ENCODE measurements around the gene MRFAP1L1. TPM values are rescaled to one million over a fixed set of nuclear protein-coding genes. Genes with fewer than 3 reads are reported as not detected.

Gene MRFAP1L1
- polyA plus RNA-seq, 3 donors, result 7.6 to 19.1 (median 13.8) TPM

GRCh38 chr4:6659897-6660296 is 49.8 kb downstream of the MRFAP1L1 start:
- Histone ChIP-seq H3K79me2 (ENCODE audit: insufficient read depth, low read length) (no peaks in the 10 kb centered on the region), H3K4me1 (ENCODE audit: control insufficient read depth in 1 of 2, insufficient read depth in 2 of 2, low read length in 2 of 2) (peaks cover 9 to 19% of the 10 kb centered on the region in 2 donors), H3K4me3 (replicated peaks in 1 of 3; ENCODE audit: low read depth in 2 of 3, low read length in 3 of 3) (no peak overlapping the region), H3K9ac (ENCODE audit: insufficient read depth, low read length, poor library complexity, severe bottlenecking) (no peak overlapping the region), H3K27me3 (ENCODE audit: control insufficient read depth in 2 of 2, insufficient read depth in 2 of 2, low read length in 2 of 2) (peaks cover 44 to 78% of the 10 kb centered on the region in 2 donors), H2AFZ (ENCODE audit: insufficient read depth, low read depth, low read length, poor library complexity, severe bottlenecking) (no peak overlapping the region), H3K27ac (ENCODE audit: low read depth in 1 of 2, low read length in 2 of 2) (no peak overlapping the region), H3K36me3 (replicated peaks in 1 of 2; ENCODE audit: control insufficient read depth in 1 of 2, insufficient read depth in 2 of 2, low read length in 2 of 2) (no peaks in the 10 kb centered on the region), H3K4me2 (replicated peaks; ENCODE audit: extremely low read depth, low read length, poor library complexity, severe bottlenecking) (no peak overlapping the region), H3K9me3 (replicated peaks in 1 of 2; ENCODE audit: control insufficient read depth in 1 of 2, insufficient read depth in 1 of 2, low read length in 2 of 2) (peaks cover 0 to 2% of the 10 kb centered on the region in 2 donors), H4K20me1 (ENCODE audit: insufficient read depth, low read length) (no peaks in the 10 kb centered on the region)
- no peak for DNase-seq
- 100% methylated on average over 1 of the region's 2 CpGs for WGBS (ENCODE audit: insufficient coverage)
- Mint-ChIP-seq H3K27ac (no peak overlapping the region), H3K4me3 (peak overlapping the region in 1 of 2 donors; percentile 79), H3K9me3 (peaks cover 0 to 12% (median 2%) of the 10 kb centered on the region in 7 donors), H3K4me1 (peaks cover 12% of the 10 kb centered on the region), H3K27me3 (ENCODE audit: low read depth in 3 of 3) (peaks cover 0 to 64% (median 59%) of the 10 kb centered on the region in 3 donors), H3K36me3 (peaks cover 0 to 5% of the 10 kb centered on the region in 2 donors)
- intact Hi-C loops (cut with micrococcal nuclease), result no loop called here
- TF ChIP-seq CTCF (IDR thresholded peaks at IDR 0.05), result no peak

- H3K4me1 Mint-ChIP-seq, result peaks cover 11% of the 10 kb centered on the region
- no peaks in the 10 kb centered on the region for H3K36me3 ChIP-seq (replicated peaks in 1 of 2; ENCODE audit: control insufficient read depth in 1 of 2, insufficient read depth in 2 of 2, low read length in 2 of 2)
- H4K20me1 ChIP-seq (ENCODE audit: insufficient read depth, low read length), result no peaks in the 10 kb centered on the region
- TF ChIP-seq CTCF (IDR thresholded peaks at IDR 0.05), result no peak
- H3K4me1 ChIP-seq (ENCODE audit: control insufficient read depth in 1 of 2, insufficient read depth in 2 of 2, low read length in 2 of 2), result peaks cover 5 to 11% of the 10 kb centered on the region in 2 donors
- H3K9ac ChIP-seq (ENCODE audit: insufficient read depth, low read length, poor library complexity, severe bottlenecking), result peak overlapping the region; percentile 4
- H3K27me3 Mint-ChIP-seq (ENCODE audit: low read depth in 3 of 3), result peaks cover 2 to 62% (median 57%) of the 10 kb centered on the region in 3 donors
- peak overlapping the region; percentile 61 for H2AFZ ChIP-seq (ENCODE audit: insufficient read depth, low read depth, low read length, poor library complexity, severe bottlenecking)
- peak overlapping the region in 1 of 3 experiments; percentile 52 for H3K4me3 ChIP-seq (replicated peaks in 1 of 3; ENCODE audit: low read depth in 2 of 3, low read length in 3 of 3)
- H3K27ac Mint-ChIP-seq, result no peak overlapping the region
- DNase-seq, result peak in 1 of 3 donors; percentile 17
- 15% methylated on average over 41 of the region's 52 CpGs for WGBS (ENCODE audit: insufficient coverage)
- peaks cover 0 to 13% (median 5%) of the 10 kb centered on the region in 7 donors for H3K9me3 Mint-ChIP-seq
- H3K36me3 Mint-ChIP-seq, result peaks cover 0 to 5% of the 10 kb centered on the region in 2 donors
- no peaks in the 10 kb centered on the region for H3K79me2 ChIP-seq (ENCODE audit: insufficient read depth, low read length)
- peaks cover 35 to 66% of the 10 kb centered on the region in 2 donors for H3K27me3 ChIP-seq (ENCODE audit: control insufficient read depth in 2 of 2, insufficient read depth in 2 of 2, low read length in 2 of 2)
- H3K27ac ChIP-seq (ENCODE audit: low read depth in 1 of 2, low read length in 2 of 2), result no peak overlapping the region
- H3K4me3 Mint-ChIP-seq, result peak overlapping the region; percentile 57 to 79
- intact Hi-C loops (cut with micrococcal nuclease), result no loop called here
- H3K9me3 ChIP-seq (replicated peaks in 1 of 2; ENCODE audit: control insufficient read depth in 1 of 2, insufficient read depth in 1 of 2, low read length in 2 of 2), result no peaks in the 10 kb centered on the region
- peak overlapping the region; percentile 62 for H3K4me2 ChIP-seq (replicated peaks; ENCODE audit: extremely low read depth, low read length, poor library complexity, severe bottlenecking)
These were observed 51.0 kb downstream of the MRFAP1L1 start for GRCh38 chr4:6658597-6659075.
